ENCODE measurements around the gene PTN.

DNA sequence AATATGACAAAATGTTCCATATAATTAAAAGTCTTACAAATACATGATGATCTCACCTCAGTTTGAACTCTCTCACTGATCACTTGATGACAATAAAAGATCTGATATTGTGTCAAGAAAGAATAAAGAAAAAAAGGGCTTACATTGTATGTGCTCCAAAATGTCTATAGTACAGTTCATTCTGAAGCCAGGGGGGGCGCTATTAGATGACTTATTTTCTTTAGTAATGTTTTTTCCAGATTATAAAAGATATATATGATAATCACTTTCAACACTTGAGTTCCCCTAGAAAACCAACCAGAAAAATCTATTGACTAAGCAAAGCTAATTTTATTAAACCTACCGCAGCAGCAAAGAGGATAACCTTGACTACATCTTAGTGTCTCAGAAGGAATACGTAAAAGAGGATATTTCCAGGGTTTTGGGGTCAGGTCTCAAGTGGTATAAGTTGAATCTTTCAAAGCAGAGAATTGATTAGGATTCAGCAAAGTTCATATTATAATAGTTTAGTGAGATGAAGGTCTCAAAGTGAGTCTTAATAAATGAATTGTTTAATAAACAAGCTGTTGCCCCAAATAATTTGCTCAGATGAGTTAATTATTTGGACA lies 55.8 kb downstream of the PTN start:
- TF ChIP-seq EZH2phosphoT487 (IDR thresholded peaks at IDR 0.05; ENCODE audit: insufficient read depth, low read depth) (no peak), EZH2 (IDR thresholded peaks at IDR 0.05; ENCODE audit: insufficient read depth, poor library complexity, severe bottlenecking) (no peak)
